K562 (cell line): ENCODE data around the gene ADARB2. TPM values are rescaled to one million over a fixed set of nuclear protein-coding genes. Genes with fewer than 3 reads are reported as not detected.

Experiments
- ATAC-seq: fragments of 200-7000 bp; cut with Tn5 transposase; 3 replicates; pipeline ENCODE4 v1.9.1; 2020; ENCODE audit warnings: moderate library complexity
- BruUV-seq: library from RNA; stranded (reverse); fragments of 400-500 nt; replicated peaks from 2 replicates; lab custom pipeline; 2021; lab: Mats Ljungman, UMichigan
- CTCF ChIA-PET: fragments of 300-600 bp; formaldehyde crosslinking; extraction: SDS; loops from one replicate; lab custom pipeline; 2021; ENCODE audit warnings: low intra/inter-chr PET ratio; lab: Yijun Ruan, JAX
- POLR2A ChIA-PET: fragments of 300-600, 350-650 bp; sonication (Branson Sonifier 250); formaldehyde crosslinking; extraction: SDS; loops from one replicate; lab custom pipeline; 2021; ENCODE audit warnings: antibody characterized with exemption, inconsistent platforms; lab: Yijun Ruan, JAX
- DNase-seq, 4 experiments: peaks; one replicate each; pipeline versions ENCODE4 v3.0.0 to v3.0.0-alpha.2; 2011 to 2018; ENCODE audit warnings: low spot score in 3 of 4, mixed read lengths in 3 of 4; ENCODE audit errors: extremely low read depth in 1 of 4
- FAIRE-seq: peaks from 2 replicates; lab custom pipeline; 2011; peaks lifted over from hg19 to GRCh38; lab: Jason Lieb, UNC
- H2AFZ ChIP-seq: 2 replicates; pipeline ENCODE4 v1.6.0; 2011; ENCODE audit warnings: low read depth, low read length, control low read depth, inconsistent platforms
- H3K27ac ChIP-seq: fragments of 200-600 bp; 3 replicates; pipeline ENCODE4 v1.8.0; 2011; ENCODE audit warnings: low read depth, mild to moderate bottlenecking, control low read depth, inconsistent platforms, low read length, moderate library complexity, mixed read lengths; ENCODE audit errors: extremely low read depth
- H3K27me3 ChIP-seq, 2 experiments: fragments of 300-600 bp in 1 of 2; 2 replicates in 1 of 2; 3 replicates in 1 of 2; pipeline versions ENCODE4 v1.6.0 to v1.8.0; 2011; ENCODE audit warnings: inconsistent platforms in 2 of 2, low read length in 2 of 2, mild to moderate bottlenecking in 1 of 2, mixed read lengths in 1 of 2, moderate library complexity in 1 of 2; ENCODE audit not compliant: control insufficient read depth in 2 of 2, insufficient read depth in 2 of 2
- H3K36me3 ChIP-seq: fragments of 300-600 bp; 3 replicates; pipeline ENCODE4 v1.8.0; 2011; ENCODE audit warnings: mild to moderate bottlenecking, low read length, inconsistent platforms; ENCODE audit not compliant: control insufficient read depth, insufficient read depth
- H3K4me1 ChIP-seq, 2 experiments: fragments of 200-600 bp in 1 of 2; replicated peaks in 1 of 2; 2 replicates in 1 of 2; 3 replicates in 1 of 2; pipeline versions ENCODE4 v1.5.1 to v1.8.0; 2011; ENCODE audit warnings: inconsistent platforms in 2 of 2, low read length in 2 of 2, mild to moderate bottlenecking in 1 of 2, mixed read lengths in 1 of 2, moderate library complexity in 1 of 2; ENCODE audit not compliant: control insufficient read depth in 2 of 2, insufficient read depth in 2 of 2
- H3K4me2 ChIP-seq: 2 replicates; pipeline ENCODE4 v1.6.1; 2011; ENCODE audit warnings: low read length, control low read depth, inconsistent platforms, mixed read lengths; ENCODE audit not compliant: insufficient read depth
- H3K4me3 ChIP-seq: fragments of 200-600 bp; sonication (generic), shearing (Covaris generic); 2 replicates; pipeline ENCODE4 v1.5.1; 2016; ENCODE audit warnings: control low read depth, inconsistent platforms
- H3K79me2 ChIP-seq: fragments of 200-600 bp; 3 replicates; pipeline ENCODE4 v1.8.0; 2011; ENCODE audit warnings: low read length, inconsistent platforms; ENCODE audit not compliant: control insufficient read depth, insufficient read depth
- H3K9ac ChIP-seq, 2 experiments: 2 replicates each; pipeline versions ENCODE4 v1.6.0 to v1.6.1; 2011; ENCODE audit warnings: low read depth in 2 of 2, low read length in 2 of 2, control low read depth in 1 of 2, inconsistent platforms in 1 of 2, mild to moderate bottlenecking in 1 of 2, mixed read lengths in 1 of 2; ENCODE audit not compliant: insufficient read depth in 1 of 2
- H3K9me1 ChIP-seq: one replicate; pipeline ENCODE4 v1.6.0; 2011; ENCODE audit warnings: inconsistent platforms, mild to moderate bottlenecking, low read length, moderate library complexity; ENCODE audit not compliant: control insufficient read depth, insufficient read depth
- H3K9me3 ChIP-seq: replicated peaks from 2 replicates; pipeline ENCODE4 v1.5.1; 2011; ENCODE audit warnings: low read depth, low read length, inconsistent platforms; ENCODE audit not compliant: control insufficient read depth, insufficient read depth
- H4K20me1 ChIP-seq: replicated peaks from 2 replicates; pipeline ENCODE4 v1.6.1; 2011; ENCODE audit warnings: low read length, inconsistent platforms, mixed read lengths; ENCODE audit not compliant: control insufficient read depth, insufficient read depth
- CCNT2 ChIP-seq: IDR thresholded peaks from 2 replicates; pipeline ENCODE4 v1.6.1; 2011; ENCODE audit warnings: borderline replicate concordance, low read depth, mild to moderate bottlenecking, moderate library complexity, mixed read lengths, low read length; ENCODE audit not compliant: insufficient read length; ENCODE audit errors: extremely low read depth
- CTCF ChIP-seq, 3 experiments: IDR thresholded peaks in 2 of 3; conservative IDR thresholded peaks in 1 of 3; 2 replicates each; pipeline ENCODE4 v1.5.1; 2011 to 2012; ENCODE audit warnings: low read length in 3 of 3, mild to moderate bottlenecking in 3 of 3, control low read depth in 2 of 3, improper control_type of control experiment in 1 of 3, inconsistent platforms in 1 of 3, low read depth in 1 of 3, mixed read lengths in 1 of 3, moderate library complexity in 1 of 3; ENCODE audit not compliant: insufficient read depth in 2 of 3
- HMGN3 ChIP-seq: IDR thresholded peaks from 2 replicates; pipeline ENCODE4 v1.6.1; 2011; ENCODE audit warnings: borderline replicate concordance, low read depth, mild to moderate bottlenecking, mixed read lengths, low read length; ENCODE audit not compliant: insufficient read length; ENCODE audit errors: extremely low read depth
- HNRNPUL1 ChIP-seq: fragments of 200-400 bp; formaldehyde crosslinking; IDR thresholded peaks from 2 replicates; pipeline ENCODE4 v1.6.1; 2017; ENCODE audit warnings: low read length
- KAT2B ChIP-seq: IDR thresholded peaks from one replicate; pipeline ENCODE4 v1.6.1; 2012; ENCODE audit warnings: low read depth, mild to moderate bottlenecking, control low read depth, inconsistent platforms, low read length, moderate library complexity
- L3MBTL2 ChIP-seq: fragments of 450-650 bp; IDR thresholded peaks from 2 replicates; pipeline ENCODE4 v1.6.1; 2016; ENCODE audit warnings: mild to moderate bottlenecking, moderate library complexity
- RBM15 ChIP-seq: fragments of 200-400 bp; formaldehyde crosslinking; IDR thresholded peaks from 2 replicates; pipeline ENCODE4 v1.6.1; 2018; ENCODE audit warnings: mild to moderate bottlenecking, low read length, moderate library complexity; ENCODE audit not compliant: insufficient read depth
- SNIP1 ChIP-seq: fragments of 450-650 bp; IDR thresholded peaks from 2 replicates; pipeline ENCODE4 v1.7.1; 2017; ENCODE audit warnings: low read depth, mild to moderate bottlenecking
- TBL1XR1 ChIP-seq, 2 experiments: IDR thresholded peaks; 2 replicates each; pipeline ENCODE4 v1.6.1; 2012; ENCODE audit warnings: improper control_type of control experiment in 2 of 2, low read length in 2 of 2, mild to moderate bottlenecking in 1 of 2
- TSC22D4 ChIP-seq: fragments of 450-650 bp; IDR thresholded peaks from 2 replicates; pipeline ENCODE4 v1.6.1; 2016; ENCODE audit warnings: missing genetic modification characterization, missing biosample characterization, control low read depth
- WGBS: fragments of 100-300 bp; shearing (Covaris generic); methylation state at CpG from one replicate; pipeline ENCODE4 v1.1.6; 2016; ENCODE audit warnings: low coverage, mixed read lengths; ENCODE audit not compliant: insufficient coverage; ENCODE audit errors: missing lambda C conversion rate; 5-methylcytosine and 5-hydroxymethylcytosine counted together
- in situ Hi-C: fragments of 300-500 bp; cut with MboI; formaldehyde crosslinking; loops from 4 replicates; pipeline ENCODE4 v1.15.0; 2018; ENCODE audit warnings: inconsistent platforms, mixed read lengths
- intact Hi-C: fragments of 100-400 bp; cut with micrococcal nuclease; formaldehyde crosslinking; loops from 2 replicates; pipeline ENCODE4 v1.14.2; 2022
- polyA plus RNA-seq, 8 experiments: library from polyadenylated mRNA; depleted of rRNA in 4 of 8; stranded (reverse) in 5 of 8; unstranded in 3 of 8; fragments of >200 nt; fragmentation: Nextera tagmentation in 2 of 8; fragmentation: Illumina TruSeq in 1 of 8; extraction: Ambion mirVana in 2 of 8; extraction: Trizol in 1 of 8; gene quantifications; 2 replicates each; pipeline versions ENCODE4 v1.2.1 to v1.2.3, GENCODE V29; 2011 to 2014; ENCODE audit warnings: inconsistent platforms in 1 of 8, missing spikeins in 1 of 8
- total RNA-seq, 7 experiments: library from RNA; depleted of rRNA in 6 of 7; stranded (reverse); fragments of >200 nt in 6 of 7; fragmentation: Illumina TruSeq in 2 of 7; extraction: Trizol in 2 of 7; gene quantifications; 2 replicates each; pipeline versions ENCODE4 v1.2.1 to v1.2.3, GENCODE V29; 2011 to 2021; ENCODE audit warnings: low replicate concordance in 1 of 7

ADARB2 gene
- total and polyA plus RNA-seq, 9 of the 15 experiments (the other 6 are each of a cell fraction or from before 2014, with no cell fraction given), result not detected

- TF ChIP-seq HNRNPUL1 (no peak), TBL1XR1 (IDR thresholded peaks at IDR 0.05; ENCODE audit: low read length in 2 of 2) (no peak), KAT2B (no peak), CCNT2 (no peak), RBM15 (no peak), TSC22D4 (tag) (no peak), HMGN3 (no peak)
Measured at GRCh38 chr10:1582739-1583138, 154.6 kb downstream of the ADARB2 start (continued).

GRCh38 chr10:1581189-1581588, 156.1 kb downstream of the ADARB2 start:
- Histone ChIP-seq H3K27me3 (peaks cover 6 to 14% of the 10 kb centered on the region in 2 experiments; a peak in 3 of 5 replicates), H3K4me3 (no peak overlapping the region), H3K27ac (no peak overlapping the region), H3K9me3 (no peaks in the 10 kb centered on the region), H3K9me1 (no peaks in the 10 kb centered on the region), H3K79me2 (no peaks in the 10 kb centered on the region), H3K36me3 (no peaks in the 10 kb centered on the region), H4K20me1 (peaks cover 5% of the 10 kb centered on the region; the same call in 1 of the 2 replicates), H2AFZ (no peak overlapping the region), H3K4me1 (no peaks in the 10 kb centered on the region; a peak in 1 of 5 replicates), H3K9ac (no peak overlapping the region), H3K4me2 (no peak overlapping the region)
- BruUV-seq, result no TSS peak
- ATAC-seq (peak; percentile 72), DNase-seq (peak; percentile 15 to 21 (median 20)), FAIRE-seq (no peak)
- intact Hi-C loops, result no loop called here
- ChIA-PET POLR2A (interaction anchor here (0.6 to 1.5 kb wide), 2 partner anchors 8 to 669 kb away, joined by 4 to 6 read pairs; no protein-coding TSS in a partner anchor), CTCF (no interaction called here)
- TF ChIP-seq SNIP1, result no peak
- TF ChIP-seq CTCF (IDR thresholded peaks at IDR 0.05 in 2 of 3, conservative IDR thresholded peaks at IDR 0.05 in 1 of 3; ENCODE audit: insufficient read depth in 2 of 3, low read depth in 1 of 3, low read length in 3 of 3), result peak; percentile 8 to 26 (median 15); a peak in 1 of 6 replicates
- TF ChIP-seq L3MBTL2, result peak; percentile 20; the same call in 1 of the 2 replicates
- 1% methylated on average over 11 of the region's 11 CpGs for WGBS
- in situ Hi-C loops, result no loop called here
